Inflammatory macrophage (primary cell): ENCODE data around the gene ATXN7L1.
A peak's percentile ranks its signal among the peaks of the same experiment; 100 is the strongest.

Source experiments
- DNase-seq, 2 donors: peaks; one replicate each; pipeline ENCODE4 v3.0.0-alpha.2; 2020 to 2022

The ATXN7L1 gene

GRCh38 chr7:105822806-105823205, 53.6 kb downstream of the ATXN7L1 start:
- DNase-seq, result no peak

DNA sequence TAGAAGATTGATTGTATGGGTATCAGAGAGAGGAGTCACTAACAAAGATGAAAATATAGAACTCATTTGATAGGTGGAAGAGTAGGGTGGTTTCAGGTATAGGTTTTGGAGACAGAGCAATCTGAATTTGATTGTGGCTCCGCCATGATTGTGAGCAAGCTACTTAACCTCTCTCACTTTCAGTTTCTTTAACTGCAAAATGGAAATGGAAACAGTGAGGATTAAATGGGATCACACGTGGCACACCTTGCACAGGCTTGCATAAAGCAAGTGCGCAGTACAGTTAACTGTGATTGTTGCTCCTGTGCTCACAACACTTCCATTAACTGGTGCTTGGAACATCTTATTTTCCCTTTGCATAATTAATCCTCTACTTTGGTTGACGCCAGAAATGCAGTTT, 54.9 kb downstream of the ATXN7L1 start:
- no peak for DNase-seq

GRCh38 chr7:105820363-105821066, 55.9 kb downstream of the ATXN7L1 start:
- no peak for DNase-seq

GRCh38 chr7:105819559-105819958, 56.8 kb downstream of the ATXN7L1 start:
- DNase-seq, result no peak

DNA sequence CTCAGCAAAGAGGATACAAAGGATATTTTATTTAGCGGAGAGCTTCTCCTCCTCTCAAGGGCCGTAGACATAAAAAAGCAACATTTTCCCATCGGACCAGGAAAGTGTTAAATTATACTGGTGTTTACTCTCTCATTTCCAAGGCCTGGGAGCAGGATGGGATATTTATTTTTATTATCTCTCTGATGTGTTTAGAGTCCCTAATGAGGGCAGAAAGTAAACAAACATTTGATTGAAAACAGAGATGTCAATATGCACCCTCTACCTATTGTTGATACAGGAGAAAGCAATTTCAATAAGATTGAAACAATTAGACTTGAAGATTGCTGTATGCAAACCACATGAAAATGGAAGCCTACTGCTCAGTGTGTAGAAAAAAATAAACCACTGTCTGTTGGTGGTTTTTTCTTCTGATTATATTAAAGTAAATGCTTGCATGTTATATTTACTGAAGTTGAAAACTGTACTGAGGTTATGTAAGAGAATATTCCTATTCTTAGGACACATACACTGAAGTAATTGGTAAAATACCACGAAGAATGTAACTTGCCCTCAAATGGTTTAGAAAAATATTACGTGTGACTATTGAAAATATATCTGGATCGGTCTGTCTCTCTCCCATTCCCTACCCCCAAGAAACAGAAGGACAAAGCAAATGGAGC, 59.3 kb downstream of the ATXN7L1 start:
- no peak for DNase-seq

- DNase-seq, result peak; percentile 24 to 52
Measured at GRCh38 chr7:105816266-105816843, 60.0 kb downstream of the ATXN7L1 start.

- DNase-seq, result no peak
Measured at GRCh38 chr7:105815576-105815975, 60.8 kb downstream of the ATXN7L1 start.

GRCh38 chr7:105814481-105814880, 61.9 kb downstream of the ATXN7L1 start:
- DNase-seq, result peak in 1 of 2 donors; percentile 11

DNA sequence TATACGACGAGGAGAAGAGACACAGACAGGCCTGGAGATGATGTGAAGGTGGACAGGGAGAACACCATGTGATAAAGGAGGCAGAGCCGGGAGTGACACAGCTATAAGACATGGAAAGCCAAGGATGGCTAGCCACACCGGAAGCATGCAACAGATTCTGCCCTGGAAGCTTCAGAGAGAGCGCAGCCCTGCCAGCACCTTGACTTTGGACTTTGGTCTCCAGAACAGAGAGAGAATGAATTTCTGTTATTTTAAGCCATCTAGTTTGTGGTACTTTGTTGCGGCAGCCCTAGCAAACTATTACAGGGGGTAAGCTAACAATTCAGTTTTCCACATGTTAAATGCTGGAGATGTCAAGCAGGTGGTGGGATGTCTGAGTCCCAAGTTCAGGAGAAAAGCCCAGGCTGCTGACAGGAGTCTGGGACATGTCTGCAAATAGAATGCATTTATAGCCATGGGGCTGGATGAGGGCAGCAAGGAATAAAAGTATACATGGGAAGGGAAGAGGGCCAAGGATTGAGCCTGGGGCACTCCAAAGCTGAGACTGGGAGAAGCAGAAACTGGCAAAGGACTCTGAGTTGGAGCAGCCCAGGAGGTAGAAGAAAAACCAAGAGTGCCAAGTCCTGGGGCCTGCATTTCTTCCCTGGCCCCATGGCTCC, 65.1 kb downstream of the ATXN7L1 start:
- no peak for DNase-seq

DNA sequence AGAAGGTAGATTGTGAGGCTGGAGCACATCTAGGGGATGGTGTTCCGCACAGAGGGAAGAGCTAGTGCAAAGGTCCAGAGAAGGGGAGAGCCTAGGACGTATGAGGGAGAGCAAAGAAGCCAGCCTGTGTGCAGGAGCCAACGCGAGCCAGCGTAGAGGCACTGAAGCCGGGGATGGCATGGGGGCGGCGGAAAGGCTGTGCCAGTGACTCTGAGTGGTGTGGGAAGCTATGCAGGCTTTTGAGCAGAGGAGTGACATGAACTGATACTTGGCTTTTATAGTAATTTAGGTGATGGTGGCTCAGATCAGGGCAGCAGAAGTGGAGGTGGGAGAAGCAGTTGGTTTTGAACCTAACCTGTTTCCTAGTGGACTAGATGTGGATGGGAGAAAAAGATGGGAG, 65.8 kb downstream of the ATXN7L1 start:
- no peak for DNase-seq

DNA sequence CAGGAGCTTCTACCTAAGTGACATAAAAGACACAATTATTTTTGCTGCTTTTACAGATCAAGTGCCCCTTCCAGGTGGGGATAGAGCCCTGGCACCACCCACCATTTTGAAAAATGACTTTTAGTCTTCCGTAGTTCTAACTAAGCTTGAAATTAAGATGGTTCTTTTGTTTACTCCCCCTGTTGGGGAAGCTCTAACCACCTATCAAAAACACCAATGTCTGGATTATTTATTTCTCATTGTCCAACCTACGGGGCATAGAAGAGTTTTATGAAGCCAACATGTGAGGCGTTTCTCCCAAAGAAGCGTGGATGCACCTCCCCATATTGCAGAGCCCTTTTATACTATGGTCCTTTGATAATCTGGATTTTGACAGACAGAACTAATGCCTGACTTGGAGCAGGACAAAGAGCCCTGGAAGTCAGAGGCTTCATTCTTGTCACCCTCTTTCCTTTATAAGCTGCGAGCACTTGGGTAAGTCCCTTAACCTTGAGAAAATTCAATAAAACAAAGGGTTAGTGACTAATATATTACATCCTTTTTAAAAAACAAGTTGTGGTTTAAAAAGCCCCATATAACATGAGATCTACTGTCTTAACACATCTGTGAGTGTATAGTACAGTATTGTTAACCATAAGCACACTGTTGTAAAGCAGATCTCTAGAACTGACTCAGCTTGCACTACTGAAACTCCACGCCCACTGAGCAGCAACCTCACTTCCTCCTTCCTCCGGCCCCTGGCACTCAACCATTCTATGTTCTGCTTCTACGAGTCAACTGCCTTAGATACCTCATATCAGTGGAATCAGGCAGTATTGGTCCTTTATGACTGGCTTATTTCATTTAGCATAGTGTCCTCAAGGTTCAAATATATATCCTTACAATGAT, 67.5 kb downstream of the ATXN7L1 start:
- peak; percentile 92 to 94 for DNase-seq

DNA sequence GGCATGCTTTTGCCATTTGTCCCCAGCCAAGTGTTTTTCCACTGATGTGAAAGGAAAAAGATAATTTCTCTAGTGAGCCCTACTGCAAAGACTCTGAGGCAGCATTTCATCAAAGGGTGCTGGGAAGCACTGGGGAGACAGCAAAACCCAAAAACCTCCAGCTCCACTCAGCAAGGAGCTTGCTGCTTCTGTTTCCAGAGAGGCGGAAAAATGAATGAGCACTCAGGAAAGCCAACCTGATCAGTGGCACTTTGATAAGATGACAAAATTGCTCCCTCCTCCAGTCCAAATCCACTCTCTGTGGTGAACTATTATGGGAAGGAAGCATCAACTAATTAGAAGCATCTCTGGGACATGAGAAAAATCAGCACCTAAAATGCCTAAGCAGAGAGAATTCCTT, 68.2 kb downstream of the ATXN7L1 start:
- DNase-seq, result no peak

DNA sequence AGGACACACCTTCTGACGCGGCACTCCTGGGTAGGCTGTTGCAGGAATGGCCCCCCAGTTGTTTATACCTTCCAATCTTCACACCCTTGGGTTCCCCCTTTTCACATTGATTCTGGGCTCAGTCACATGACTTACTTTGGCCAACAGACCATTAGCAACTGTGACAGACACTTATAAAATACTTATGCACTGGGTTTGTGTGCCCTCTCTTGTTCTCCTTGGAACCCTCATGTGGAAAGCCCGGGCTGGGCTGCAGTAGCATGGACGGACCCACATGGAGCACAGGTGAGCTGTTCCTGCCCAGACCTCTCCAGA, 69.0 kb downstream of the ATXN7L1 start:
- DNase-seq, result no peak

GRCh38 chr7:105806592-105807447, 69.6 kb downstream of the ATXN7L1 start:
- DNase-seq, result peak; percentile 49 to 61

DNA sequence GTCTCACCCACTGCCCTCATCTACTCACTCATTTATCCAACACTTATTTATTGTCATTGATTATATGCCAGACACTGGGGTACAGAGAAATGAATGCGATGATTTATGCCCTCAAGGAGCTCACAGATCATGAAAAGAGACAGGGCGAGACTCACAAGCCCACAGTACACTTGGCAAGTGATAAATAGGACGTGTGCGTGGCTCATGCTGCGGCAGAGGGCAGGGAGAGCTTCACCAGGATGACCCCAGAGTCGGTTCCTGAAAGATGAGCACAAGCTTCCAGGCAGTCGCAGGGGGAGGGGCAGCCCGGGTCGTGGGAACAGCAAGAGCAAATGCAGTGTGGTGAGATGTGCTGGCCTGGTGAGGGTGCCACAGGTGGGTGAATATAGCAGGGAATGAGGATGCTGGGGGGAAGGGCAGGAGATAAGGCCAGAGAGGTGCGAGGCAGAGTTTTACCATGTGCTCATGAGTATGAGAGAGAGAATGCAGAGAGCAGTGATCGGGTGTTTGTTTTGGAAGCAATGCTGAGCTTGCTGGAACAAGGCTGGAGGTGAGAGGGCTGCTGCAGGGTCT, 70.9 kb downstream of the ATXN7L1 start:
- no peak for DNase-seq

DNA sequence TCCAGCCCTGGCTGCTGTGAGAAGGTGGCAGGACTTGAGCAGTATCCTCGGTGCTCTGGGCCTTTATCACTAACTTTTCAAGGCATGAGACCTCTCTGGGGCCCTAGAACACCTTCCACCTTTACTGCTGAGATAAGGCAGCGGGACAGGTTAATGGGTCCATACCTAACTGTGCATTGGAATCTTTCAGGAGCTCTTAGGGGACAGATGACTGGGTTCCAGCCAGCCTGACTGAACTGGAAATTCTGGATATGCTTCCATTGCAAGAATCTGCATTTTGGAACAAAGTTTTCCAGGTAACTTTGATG, 73.0 kb downstream of the ATXN7L1 start:
- no peak for DNase-seq

DNA sequence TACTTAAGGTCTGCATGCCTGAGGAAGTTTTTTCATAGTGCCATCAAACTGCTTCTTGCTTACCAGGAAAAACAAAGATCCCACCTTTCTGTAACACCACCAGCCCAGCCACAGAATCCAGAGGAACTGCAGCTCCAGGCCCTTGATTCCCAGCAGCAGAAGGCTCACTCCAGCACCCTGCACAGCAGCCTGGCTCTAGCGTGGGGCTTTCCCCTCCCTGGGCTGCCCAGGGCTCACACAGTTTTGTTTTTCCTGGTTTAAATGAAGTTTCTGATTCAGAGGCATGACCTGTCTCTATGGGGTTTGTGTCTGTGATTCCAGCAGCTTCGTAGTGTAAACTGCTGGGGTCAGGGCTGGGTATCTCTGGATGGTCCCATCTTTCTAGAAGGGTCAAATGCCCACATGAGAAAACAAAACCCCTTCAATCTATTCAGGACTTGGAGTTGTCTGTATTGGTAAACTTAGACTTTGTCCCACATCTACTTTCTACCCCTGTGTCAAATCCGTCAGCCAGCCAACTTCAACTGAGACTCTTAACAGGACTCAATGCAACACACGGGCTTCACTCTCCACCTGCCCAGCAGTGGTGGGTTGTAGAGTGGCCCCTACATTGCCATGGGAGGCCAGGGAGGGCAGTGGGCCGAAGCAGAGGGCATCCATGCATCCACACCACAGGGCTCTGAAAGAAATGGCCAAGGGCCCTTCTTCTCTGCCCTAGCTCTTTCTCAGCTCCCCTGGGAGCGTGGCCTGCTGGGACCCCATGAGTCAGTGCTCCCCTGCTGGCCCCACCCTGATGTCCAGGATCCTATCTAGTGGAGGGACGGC, 73.6 kb downstream of the ATXN7L1 start:
- DNase-seq, result no peak

GRCh38 chr7:105800849-105801534, 75.4 kb downstream of the ATXN7L1 start:
- no peak for DNase-seq

- no peak for DNase-seq
Measured at GRCh38 chr7:105800442-105800841, 76.0 kb downstream of the ATXN7L1 start.

DNA sequence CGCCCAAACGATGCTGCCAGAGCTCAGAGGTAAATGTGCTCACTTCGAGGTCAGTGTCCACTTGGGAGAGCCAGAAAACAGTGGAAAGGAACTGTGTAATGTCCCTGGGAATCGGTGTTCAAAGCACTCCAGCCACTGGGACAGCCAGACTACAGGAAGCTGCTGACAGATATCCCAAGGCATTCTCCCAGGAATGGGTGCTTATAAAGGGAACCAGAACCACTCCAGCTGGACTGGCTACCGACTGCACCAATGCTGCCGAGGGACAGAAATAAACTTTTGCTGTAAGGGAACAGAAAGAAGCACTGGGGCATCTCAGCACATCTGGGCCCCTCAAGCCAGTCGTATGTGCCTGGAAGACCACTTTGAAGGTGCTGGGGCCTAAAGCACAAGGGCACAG, 76.7 kb downstream of the ATXN7L1 start:
- DNase-seq, result no peak
